HK-2 (cell line): ENCODE measurements around the gene RETN.
"Not testable (repeated sequence)": the region's sequence is repeated elsewhere in the genome, so short reads cannot be mapped to it uniquely, and the experiment has no call there.

Experiments used
- DNase-seq: peaks from one replicate; pipeline ENCODE4 v3.0.0-alpha.2; 2018; ENCODE audit not compliant: unreplicated experiment

The RETN gene

DNA sequence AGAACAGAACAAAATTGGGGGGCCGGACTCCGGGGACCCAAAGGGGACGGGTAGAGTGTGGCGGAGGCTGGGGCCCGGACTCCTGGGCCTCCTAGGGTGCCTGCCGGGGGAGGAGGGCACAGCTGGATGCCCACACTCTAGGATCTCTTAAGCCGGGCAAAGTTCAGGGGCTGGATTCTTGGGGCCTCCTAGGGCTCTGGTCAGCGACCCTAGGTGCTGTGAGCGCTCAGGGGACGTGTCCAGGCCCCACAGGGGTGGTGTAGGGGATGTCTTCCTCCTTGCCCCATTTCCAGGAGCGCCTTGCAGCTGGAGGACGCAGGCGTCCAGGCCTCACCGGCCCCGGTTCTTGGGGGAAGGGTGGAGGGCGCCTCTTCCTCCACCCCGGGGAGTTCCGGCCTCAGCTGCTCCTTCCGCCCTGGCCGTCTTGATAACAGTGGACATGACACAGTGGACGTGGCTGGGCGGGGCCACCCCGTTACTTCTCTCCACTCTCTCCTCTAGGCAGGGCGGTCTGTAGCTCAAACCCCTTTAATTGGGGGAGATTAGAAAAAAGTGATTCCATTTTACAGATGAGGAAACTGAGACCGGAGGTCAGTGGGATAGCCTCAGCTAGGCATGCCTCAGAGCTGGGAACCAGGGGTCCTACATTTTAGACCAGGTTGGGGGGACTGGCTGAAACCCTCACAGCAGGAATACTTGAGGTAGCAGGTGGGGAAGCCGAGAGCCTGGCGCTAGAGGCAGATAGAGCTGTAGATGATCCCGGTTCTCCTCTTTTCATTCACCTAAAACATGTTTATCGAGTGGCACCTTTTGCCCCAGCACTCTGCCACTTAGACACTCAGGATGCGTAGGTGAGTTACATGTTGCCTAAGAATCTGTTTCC lies 31.2 kb upstream of the RETN start:
- peak; percentile 24 for DNase-seq

GRCh38 chr19:7638802-7639465 lies 29.9 kb upstream of the RETN start:
- no peak for DNase-seq

DNA sequence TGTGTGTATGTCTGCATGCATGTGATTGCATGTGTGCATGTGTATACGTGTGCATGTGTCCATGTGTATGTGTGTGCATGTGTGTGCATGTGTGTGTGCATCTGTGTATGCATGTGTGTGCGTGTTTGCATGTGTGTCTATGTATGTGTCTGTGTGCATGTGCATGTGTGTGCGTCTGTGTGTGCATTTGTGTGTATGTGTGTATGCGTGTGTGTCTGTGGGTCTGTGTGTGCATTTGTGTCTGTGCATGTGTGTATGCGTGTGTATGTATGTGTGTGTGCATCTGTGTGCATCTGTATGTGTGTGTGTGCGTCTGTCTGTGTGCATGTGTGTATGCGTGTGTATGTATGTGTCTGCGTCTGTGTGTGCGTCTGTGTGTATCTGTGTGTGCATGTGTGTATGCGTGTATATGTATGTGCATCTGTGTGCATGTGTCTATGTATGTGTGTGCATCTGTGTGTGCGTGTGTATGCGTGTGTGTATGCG lies 28.9 kb upstream of the RETN start:
- DNase-seq = no peak

DNA sequence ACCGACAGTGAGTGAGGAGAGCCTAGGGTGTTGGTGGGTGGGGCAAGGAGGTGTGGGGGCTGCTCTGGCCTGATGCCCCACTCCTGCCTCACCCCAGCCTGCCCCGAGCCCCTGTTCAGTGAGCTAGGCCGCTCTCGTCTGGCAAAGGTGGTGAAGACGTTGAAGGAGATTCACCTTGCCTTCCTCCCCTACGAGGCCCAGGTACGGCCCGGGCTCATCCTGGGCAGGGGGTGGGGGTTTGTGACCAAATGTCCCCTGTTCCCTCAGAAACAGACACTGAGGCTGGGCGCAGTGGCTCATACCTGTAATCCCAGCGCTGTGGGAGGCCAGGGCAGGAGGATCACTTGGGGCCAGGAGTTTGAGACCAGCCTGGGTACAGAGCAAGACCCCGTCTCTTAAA lies 28.0 kb upstream of the RETN start:
- DNase-seq = no peak

GRCh38 chr19:7641290-7642276 lies 27.3 kb upstream of the RETN start:
- DNase-seq = no peak

GRCh38 chr19:7642295-7643030 lies 26.4 kb upstream of the RETN start:
- no peak for DNase-seq

DNA sequence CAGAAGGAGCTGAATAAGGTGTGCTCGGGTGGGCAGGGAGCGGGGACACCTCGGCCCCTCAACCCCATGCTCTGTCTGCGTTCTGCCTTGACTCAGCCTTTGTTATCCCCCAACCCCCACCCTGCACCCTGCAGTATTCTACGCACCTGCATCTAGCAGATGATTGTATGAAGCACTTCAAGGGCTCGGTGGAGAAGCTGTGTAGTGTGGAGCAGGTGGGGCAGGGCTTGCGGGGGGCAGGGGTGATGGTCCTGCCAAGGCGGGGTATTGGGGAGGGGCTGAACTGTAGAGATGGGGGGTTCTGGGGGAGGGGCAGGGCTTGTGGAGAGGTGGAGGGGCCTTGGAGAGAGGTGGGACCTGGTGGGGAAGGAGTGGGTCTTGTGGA lies 25.8 kb upstream of the RETN start:
- DNase-seq = no peak

DNA sequence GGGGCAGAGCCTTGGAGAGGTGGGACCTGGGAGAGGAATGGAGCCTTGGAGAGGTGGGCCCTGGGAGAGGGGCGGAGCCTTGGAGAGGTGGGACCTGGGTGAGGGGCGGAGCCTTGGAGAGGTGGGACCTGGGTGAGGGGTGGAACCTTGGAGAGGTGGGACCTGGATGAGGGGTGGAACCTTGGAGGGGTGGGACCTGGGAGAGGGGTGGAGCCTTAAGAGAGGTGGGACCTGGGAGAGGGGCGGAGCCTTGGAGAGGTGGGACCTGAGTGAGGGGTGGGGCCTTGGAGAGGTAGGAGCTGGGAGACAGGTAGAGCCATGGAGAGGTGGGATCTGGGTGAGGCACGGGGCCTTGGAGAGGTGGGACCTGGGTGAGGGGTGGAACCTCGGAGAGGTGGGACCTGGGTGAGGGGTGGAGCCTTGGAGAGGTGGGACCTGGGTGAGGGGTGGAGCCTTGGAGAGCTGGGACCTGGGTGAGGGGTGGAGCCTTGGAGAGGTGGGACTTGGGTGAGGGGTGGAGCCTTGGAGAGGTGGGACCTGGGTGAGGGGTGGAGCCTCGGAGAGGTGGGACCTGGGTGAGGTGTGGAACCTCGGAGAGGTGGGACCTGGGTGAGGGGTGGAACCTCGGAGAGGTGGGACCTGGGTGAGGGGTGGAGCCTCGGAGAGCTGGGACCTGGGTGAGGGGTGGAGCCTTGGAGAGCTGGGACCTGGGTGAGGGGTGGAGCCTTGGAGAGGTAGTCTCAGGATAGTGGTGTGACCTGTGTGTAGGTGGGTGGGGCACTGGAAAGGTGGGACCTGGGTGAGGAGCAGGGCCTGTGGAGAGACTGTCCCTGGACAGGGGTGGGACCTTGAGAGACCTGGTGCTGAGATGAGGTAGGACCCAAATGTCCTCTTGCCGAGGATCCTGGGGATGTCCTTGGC lies 25.0 kb upstream of the RETN start:
- not testable (repeated sequence) for DNase-seq

- DNase-seq = no peak
Measured at GRCh38 chr19:7644550-7644877, 24.3 kb upstream of the RETN start.

DNA sequence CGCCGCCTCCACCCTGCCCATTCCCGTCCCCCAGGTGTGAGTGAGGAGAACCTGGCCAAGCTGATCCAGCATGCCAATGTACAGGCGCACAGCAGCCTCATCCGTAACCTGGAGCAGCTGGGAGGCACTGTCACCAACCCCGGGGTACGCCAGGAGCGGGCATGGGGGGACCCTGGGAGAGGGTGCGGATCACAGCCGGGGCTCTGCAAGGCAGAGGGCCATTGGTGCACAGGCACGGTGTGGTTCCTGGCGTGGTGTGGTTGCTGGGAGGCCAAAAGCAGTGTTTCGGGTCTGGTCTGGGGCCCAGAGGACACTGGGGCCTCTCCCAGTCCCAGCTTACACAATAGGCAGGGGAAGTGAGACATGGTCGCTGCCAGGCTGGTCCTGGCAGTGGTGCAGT lies 23.7 kb upstream of the RETN start:
- DNase-seq = no peak

GRCh38 chr19:7645656-7646425 lies 23.0 kb upstream of the RETN start:
- DNase-seq = no peak

DNA sequence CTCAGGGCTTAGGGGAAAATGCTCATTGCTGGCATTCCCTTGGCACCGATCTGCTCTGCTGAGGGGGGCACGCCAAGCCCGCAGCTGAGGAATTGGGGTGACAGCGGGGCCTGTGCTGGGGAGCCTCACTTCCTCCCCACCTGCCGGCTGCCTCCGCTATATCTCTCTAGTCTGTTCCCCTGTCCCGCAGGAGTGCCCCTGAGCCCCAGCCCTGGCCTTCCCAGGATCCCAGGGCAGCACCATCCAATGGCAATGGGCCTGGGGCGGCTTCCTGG lies 22.5 kb upstream of the RETN start:
- DNase-seq = no peak

GRCh38 chr19:7647156-7647555 lies 21.7 kb upstream of the RETN start:
- no peak for DNase-seq

- DNase-seq = no peak
Measured at GRCh38 chr19:7648265-7649014, 20.4 kb upstream of the RETN start.

DNA sequence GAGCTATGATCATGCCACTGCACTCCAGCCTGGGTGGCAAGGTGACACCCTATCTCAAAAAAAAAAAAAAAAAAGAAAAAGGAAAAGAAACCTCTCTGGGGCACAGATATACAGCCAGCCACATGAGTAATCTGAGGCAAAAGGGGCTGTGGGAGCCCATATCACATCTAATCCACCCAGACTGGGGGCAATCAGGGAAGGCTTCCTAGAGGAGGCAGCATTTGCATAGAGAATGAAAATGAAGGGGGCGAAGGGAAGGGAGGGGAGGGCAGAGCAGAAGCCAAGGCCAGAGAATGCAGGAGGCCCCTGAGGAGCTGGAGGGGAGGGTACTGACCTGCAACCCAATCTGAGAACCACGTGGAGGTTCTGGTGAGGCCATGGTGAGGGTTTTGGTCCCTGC lies 18.7 kb upstream of the RETN start:
- DNase-seq = no peak

- peak; percentile 86 for DNase-seq
Measured at GRCh38 chr19:7652061-7652641, 16.7 kb upstream of the RETN start.

DNA sequence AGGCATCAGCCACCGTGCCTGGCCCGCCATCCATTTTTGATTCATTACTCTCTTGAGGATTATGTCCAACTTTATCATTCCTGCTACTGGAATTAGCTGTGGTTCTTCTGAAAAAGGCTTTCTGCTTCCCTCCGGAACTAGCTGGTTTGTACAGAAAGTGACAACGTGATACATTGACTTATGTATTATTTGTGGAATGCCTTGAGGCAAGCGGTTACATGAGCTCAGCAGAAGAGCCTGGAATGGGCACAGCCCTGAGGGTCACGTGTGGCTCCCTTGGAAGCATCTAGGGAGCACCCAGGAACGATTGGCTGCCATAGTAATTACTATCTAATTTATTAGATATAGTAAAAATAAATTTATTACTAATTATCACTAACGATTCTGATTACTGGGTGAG lies 14.4 kb upstream of the RETN start:
- no peak for DNase-seq

DNA sequence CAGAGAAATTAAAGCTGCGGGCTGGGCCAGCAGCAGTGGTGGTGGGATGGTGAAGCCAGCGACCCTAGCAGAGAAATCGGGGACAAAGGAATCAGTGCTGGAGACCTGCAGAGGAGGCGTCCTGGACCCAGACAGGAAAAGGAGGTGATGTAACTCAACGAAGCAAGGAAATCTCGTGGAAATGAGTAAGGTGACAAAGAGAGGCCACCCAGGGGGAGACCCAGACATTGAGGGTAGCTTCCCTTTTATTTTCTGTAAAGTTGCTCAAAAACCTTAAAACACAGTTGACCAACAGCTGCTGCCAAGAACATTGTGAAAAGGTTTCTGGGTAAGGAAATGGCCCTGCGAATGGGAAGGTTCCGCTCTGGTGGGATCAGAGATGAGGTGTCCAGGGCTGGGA lies 13.3 kb upstream of the RETN start:
- no peak for DNase-seq
